KMS-11 (cell line): ENCODE data around the gene REPIN1.

ENCODE experiments used
- H2AFZ ChIP-seq: fragments of 200-600 bp; sonication (generic); 2 replicates; pipeline ENCODE4 v1.6.1; 2016; ENCODE audit warnings: antibody characterized with exemption, mixed run types, low read depth
- H3K27ac ChIP-seq: fragments of 200-600 bp; sonication (generic); 2 replicates; pipeline ENCODE4 v1.6.1; 2016; ENCODE audit warnings: mild to moderate bottlenecking, mixed run types
- H3K27me3 ChIP-seq: fragments of 200-600 bp; sonication (generic); 2 replicates; pipeline ENCODE4 v1.6.1; 2017; ENCODE audit warnings: mild to moderate bottlenecking, low read depth, mixed run types, moderate library complexity; ENCODE audit not compliant: insufficient read depth
- H3K36me3 ChIP-seq: fragments of 200-600 bp; sonication (generic); 2 replicates; pipeline ENCODE4 v1.6.1; 2017; ENCODE audit warnings: mild to moderate bottlenecking, mixed run types; ENCODE audit not compliant: insufficient read depth
- H3K4me1 ChIP-seq: fragments of 200-600 bp; sonication (generic); 2 replicates; pipeline ENCODE4 v1.6.1; 2016; ENCODE audit warnings: mild to moderate bottlenecking, low read depth, mixed run types; ENCODE audit not compliant: poor library complexity, severe bottlenecking
- H3K4me2 ChIP-seq: fragments of 200-600 bp; sonication (generic); 2 replicates; pipeline ENCODE4 v1.7.0; 2016; ENCODE audit warnings: mild to moderate bottlenecking, mixed run types
- H3K4me3 ChIP-seq: fragments of 200-600 bp; sonication (generic); IDR thresholded peaks from 2 replicates; pipeline ENCODE4 v1.6.1; 2017; ENCODE audit warnings: low read depth, low read length, mixed read lengths; ENCODE audit not compliant: insufficient read depth
- H3K79me2 ChIP-seq: fragments of 200-600 bp; sonication (generic); 2 replicates; pipeline ENCODE4 v1.6.1; 2016; ENCODE audit warnings: low read depth, mixed run types; ENCODE audit not compliant: insufficient read depth
- H3K9ac ChIP-seq: fragments of 200-600 bp; sonication (generic); 2 replicates; pipeline ENCODE4 v1.6.1; 2016; ENCODE audit warnings: mild to moderate bottlenecking, mixed run types
- H4K20me1 ChIP-seq: fragments of 200-600 bp; sonication (generic); 2 replicates; pipeline ENCODE4 v1.6.1; 2016; ENCODE audit warnings: mild to moderate bottlenecking, mixed run types; ENCODE audit not compliant: insufficient read depth
- CTCF ChIP-seq: fragments of 200-600 bp; sonication (generic); conservative IDR thresholded peaks from 2 replicates; pipeline ENCODE4 v1.6.1; 2017; ENCODE audit warnings: low read depth, mild to moderate bottlenecking, antibody characterized with exemption, low read length, moderate library complexity, mixed read lengths

REPIN1 gene

GRCh38 chr7:150417239-150417638, 48.6 kb downstream of the REPIN1 start:
- no peak for TF ChIP-seq CTCF
- no peaks in the 10 kb centered on the region for H3K27me3 ChIP-seq
- peak overlapping the region; percentile 96; the same call in 1 of the 2 replicates for H3K27ac ChIP-seq
- H3K4me2 ChIP-seq = no peak overlapping the region; the same call in 1 of the 2 replicates
- no peaks in the 10 kb centered on the region for H3K79me2 ChIP-seq
- H3K9ac ChIP-seq = no peak overlapping the region
- no peaks in the 10 kb centered on the region for H3K36me3 ChIP-seq
- H4K20me1 ChIP-seq = no peaks in the 10 kb centered on the region
- H2AFZ ChIP-seq = no peak overlapping the region
- peaks cover 81% of the 10 kb centered on the region for H3K4me1 ChIP-seq
- H3K4me3 ChIP-seq = no peak overlapping the region

GRCh38 chr7:150417863-150418262, 49.2 kb downstream of the REPIN1 start:
- no peaks in the 10 kb centered on the region for H3K27me3 ChIP-seq
- TF ChIP-seq CTCF = 0 out of 2 replicates have a peak, but pooled peaks have one; percentile 11
- no peak overlapping the region for H3K4me2 ChIP-seq
- H3K79me2 ChIP-seq = no peaks in the 10 kb centered on the region
- H4K20me1 ChIP-seq = no peaks in the 10 kb centered on the region
- no peaks in the 10 kb centered on the region for H3K36me3 ChIP-seq
- no peak overlapping the region for H3K4me3 ChIP-seq
- H3K4me1 ChIP-seq = peaks cover 80% of the 10 kb centered on the region
- H3K27ac ChIP-seq = 0 out of 2 replicates have a peak overlapping the region, but pooled peaks have one; percentile 96
- H2AFZ ChIP-seq = no peak overlapping the region
- H3K9ac ChIP-seq = no peak overlapping the region

GRCh38 chr7:150420242-150420641, 51.6 kb downstream of the REPIN1 start:
- Histone ChIP-seq H3K79me2 (no peaks in the 10 kb centered on the region), H3K4me3 (no peak overlapping the region), H3K4me2 (peak overlapping the region; percentile 70), H2AFZ (peak overlapping the region; percentile 59; the same call in 1 of the 2 replicates), H3K27ac (no peak overlapping the region), H3K9ac (no peak overlapping the region), H4K20me1 (no peaks in the 10 kb centered on the region), H3K4me1 (peaks cover 57% of the 10 kb centered on the region), H3K36me3 (no peaks in the 10 kb centered on the region), H3K27me3 (no peaks in the 10 kb centered on the region)
- no peak for TF ChIP-seq CTCF

GRCh38 chr7:150420987-150421674, 52.5 kb downstream of the REPIN1 start:
- Histone ChIP-seq H3K4me1 (peaks cover 48% of the 10 kb centered on the region), H4K20me1 (no peaks in the 10 kb centered on the region), H3K27ac (no peak overlapping the region), H3K27me3 (no peaks in the 10 kb centered on the region), H3K4me3 (no peak overlapping the region), H3K9ac (no peak overlapping the region), H3K36me3 (no peaks in the 10 kb centered on the region), H3K4me2 (peak overlapping the region; percentile 70), H3K79me2 (no peaks in the 10 kb centered on the region), H2AFZ (peak overlapping the region; percentile 59)
- TF ChIP-seq CTCF = peak; percentile 98
